KMS-11 (cell line): Measurements from ENCODE around the gene SLC17A3.

Source experiments
- H2AFZ ChIP-seq: fragments of 200-600 bp; sonication (generic); 2 replicates; pipeline ENCODE4 v1.6.1; 2016; ENCODE audit warnings: antibody characterized with exemption, mixed run types, low read depth
- H3K27ac ChIP-seq: fragments of 200-600 bp; sonication (generic); 2 replicates; pipeline ENCODE4 v1.6.1; 2016; ENCODE audit warnings: mild to moderate bottlenecking, mixed run types
- H3K27me3 ChIP-seq: fragments of 200-600 bp; sonication (generic); 2 replicates; pipeline ENCODE4 v1.6.1; 2017; ENCODE audit warnings: mild to moderate bottlenecking, low read depth, mixed run types, moderate library complexity; ENCODE audit not compliant: insufficient read depth
- H3K36me3 ChIP-seq: fragments of 200-600 bp; sonication (generic); 2 replicates; pipeline ENCODE4 v1.6.1; 2017; ENCODE audit warnings: mild to moderate bottlenecking, mixed run types; ENCODE audit not compliant: insufficient read depth
- H3K4me1 ChIP-seq: fragments of 200-600 bp; sonication (generic); 2 replicates; pipeline ENCODE4 v1.6.1; 2016; ENCODE audit warnings: mild to moderate bottlenecking, low read depth, mixed run types; ENCODE audit not compliant: poor library complexity, severe bottlenecking
- H3K4me2 ChIP-seq: fragments of 200-600 bp; sonication (generic); 2 replicates; pipeline ENCODE4 v1.7.0; 2016; ENCODE audit warnings: mild to moderate bottlenecking, mixed run types
- H3K4me3 ChIP-seq: fragments of 200-600 bp; sonication (generic); IDR thresholded peaks from 2 replicates; pipeline ENCODE4 v1.6.1; 2017; ENCODE audit warnings: low read depth, low read length, mixed read lengths; ENCODE audit not compliant: insufficient read depth
- H3K79me2 ChIP-seq: fragments of 200-600 bp; sonication (generic); 2 replicates; pipeline ENCODE4 v1.6.1; 2016; ENCODE audit warnings: low read depth, mixed run types; ENCODE audit not compliant: insufficient read depth
- H3K9ac ChIP-seq: fragments of 200-600 bp; sonication (generic); 2 replicates; pipeline ENCODE4 v1.6.1; 2016; ENCODE audit warnings: mild to moderate bottlenecking, mixed run types
- H4K20me1 ChIP-seq: fragments of 200-600 bp; sonication (generic); 2 replicates; pipeline ENCODE4 v1.6.1; 2016; ENCODE audit warnings: mild to moderate bottlenecking, mixed run types; ENCODE audit not compliant: insufficient read depth
- CTCF ChIP-seq: fragments of 200-600 bp; sonication (generic); conservative IDR thresholded peaks from 2 replicates; pipeline ENCODE4 v1.6.1; 2017; ENCODE audit warnings: low read depth, mild to moderate bottlenecking, antibody characterized with exemption, low read length, moderate library complexity, mixed read lengths

SLC17A3 gene

GRCh38 chr6:25829375-25829774 lies 44.7 kb downstream of the SLC17A3 start:
- H3K4me1 ChIP-seq = no peaks in the 10 kb centered on the region
- H3K27ac ChIP-seq = no peak overlapping the region
- H3K36me3 ChIP-seq = no peaks in the 10 kb centered on the region; the same call in 1 of the 2 replicates
- H2AFZ ChIP-seq = no peak overlapping the region
- no peaks in the 10 kb centered on the region for H4K20me1 ChIP-seq
- no peak overlapping the region for H3K4me3 ChIP-seq
- no peaks in the 10 kb centered on the region for H3K27me3 ChIP-seq
- no peak overlapping the region for H3K4me2 ChIP-seq
- TF ChIP-seq CTCF = no peak
- H3K9ac ChIP-seq = no peak overlapping the region
- H3K79me2 ChIP-seq = no peaks in the 10 kb centered on the region

- Histone ChIP-seq H3K4me3 (no peak overlapping the region), H2AFZ (no peak overlapping the region), H3K4me1 (no peaks in the 10 kb centered on the region), H3K79me2 (no peaks in the 10 kb centered on the region), H3K9ac (no peak overlapping the region), H3K27me3 (no peaks in the 10 kb centered on the region), H3K4me2 (no peak overlapping the region), H4K20me1 (no peaks in the 10 kb centered on the region), H3K27ac (no peak overlapping the region), H3K36me3 (no peaks in the 10 kb centered on the region)
- no peak for TF ChIP-seq CTCF
These were observed 52.7 kb downstream of the SLC17A3 start for GRCh38 chr6:25821341-25821740.

- Histone ChIP-seq H3K79me2 (no peaks in the 10 kb centered on the region), H2AFZ (no peak overlapping the region), H3K9ac (no peak overlapping the region), H3K4me3 (no peak overlapping the region), H3K4me2 (no peak overlapping the region), H3K36me3 (no peaks in the 10 kb centered on the region), H4K20me1 (no peaks in the 10 kb centered on the region), H3K27ac (no peak overlapping the region), H3K27me3 (no peaks in the 10 kb centered on the region), H3K4me1 (no peaks in the 10 kb centered on the region)
- TF ChIP-seq CTCF = no peak
These were observed 57.8 kb downstream of the SLC17A3 start for GRCh38 chr6:25816252-25816651.

- no peak for TF ChIP-seq CTCF
- H4K20me1 ChIP-seq = no peaks in the 10 kb centered on the region
- H2AFZ ChIP-seq = no peak overlapping the region
- H3K4me1 ChIP-seq = no peaks in the 10 kb centered on the region
- no peak overlapping the region for H3K27ac ChIP-seq
- no peaks in the 10 kb centered on the region for H3K79me2 ChIP-seq
- H3K36me3 ChIP-seq = no peaks in the 10 kb centered on the region
- H3K4me2 ChIP-seq = no peak overlapping the region
- H3K27me3 ChIP-seq = no peaks in the 10 kb centered on the region
- H3K4me3 ChIP-seq = no peak overlapping the region
- H3K9ac ChIP-seq = no peak overlapping the region
These were observed 58.8 kb downstream of the SLC17A3 start for GRCh38 chr6:25815194-25815593.
